ENCODE data around the gene CYP39A1.

Gene CYP39A1, protein sequence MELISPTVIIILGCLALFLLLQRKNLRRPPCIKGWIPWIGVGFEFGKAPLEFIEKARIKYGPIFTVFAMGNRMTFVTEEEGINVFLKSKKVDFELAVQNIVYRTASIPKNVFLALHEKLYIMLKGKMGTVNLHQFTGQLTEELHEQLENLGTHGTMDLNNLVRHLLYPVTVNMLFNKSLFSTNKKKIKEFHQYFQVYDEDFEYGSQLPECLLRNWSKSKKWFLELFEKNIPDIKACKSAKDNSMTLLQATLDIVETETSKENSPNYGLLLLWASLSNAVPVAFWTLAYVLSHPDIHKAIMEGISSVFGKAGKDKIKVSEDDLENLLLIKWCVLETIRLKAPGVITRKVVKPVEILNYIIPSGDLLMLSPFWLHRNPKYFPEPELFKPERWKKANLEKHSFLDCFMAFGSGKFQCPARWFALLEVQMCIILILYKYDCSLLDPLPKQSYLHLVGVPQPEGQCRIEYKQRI

DNA sequence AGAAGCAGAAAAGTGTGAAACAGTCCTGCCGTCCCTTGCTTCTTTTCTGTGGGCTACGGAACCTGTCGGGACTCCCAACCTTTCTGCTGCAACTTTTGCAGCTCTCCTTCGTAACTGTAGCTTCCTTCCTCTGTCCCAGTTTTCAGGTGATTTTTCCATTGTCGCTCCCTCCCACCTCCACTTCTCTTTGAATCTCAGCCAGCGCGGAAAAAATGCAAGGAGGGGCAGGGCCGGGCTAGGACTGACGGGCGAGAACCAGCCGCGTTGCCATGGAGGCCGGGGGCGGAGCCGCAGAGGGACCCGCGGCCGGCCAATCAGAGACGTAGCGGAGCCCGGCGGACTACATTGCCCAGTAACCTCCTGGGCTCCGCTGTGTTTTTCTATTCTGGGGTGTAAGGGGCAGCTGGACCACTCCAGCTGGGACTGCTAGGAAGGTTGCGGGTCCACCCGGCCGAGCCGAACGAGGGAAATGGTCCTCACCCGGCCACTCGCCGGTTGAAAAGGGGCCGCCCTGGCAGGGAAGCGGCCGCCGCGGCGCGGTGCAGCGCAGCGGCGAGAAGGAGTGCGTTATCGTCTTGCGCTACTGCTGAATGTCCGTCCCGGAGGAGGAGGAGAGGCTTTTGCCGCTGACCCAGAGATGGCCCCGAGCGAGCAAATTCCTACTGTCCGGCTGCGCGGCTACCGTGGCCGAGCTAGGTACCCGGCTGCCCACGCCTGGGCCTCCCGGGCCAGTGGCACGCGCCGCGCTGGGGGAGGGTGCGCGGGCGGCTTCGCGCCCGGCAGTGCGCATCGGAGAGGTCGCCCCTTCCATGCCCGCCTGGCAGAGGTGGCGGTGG is at the start of gene CYP39A1, which contains the start of gene SLC25A27:
CYP39A1 (minus strand) TSS at position 216 of the 836 bp plus-strand sequence. CDS start 236 bp downstream, outside the sequence.
SLC25A27 (plus strand) TSS at position 373 of the 836 bp plus-strand sequence; CDS start at position 591, 218 bp downstream.
- FAIRE-seq (no peak), DNase-seq (ENCODE audit: insufficient read length, low spot score) (peak; percentile 51)
- TF ChIP-seq, protein P1, sequence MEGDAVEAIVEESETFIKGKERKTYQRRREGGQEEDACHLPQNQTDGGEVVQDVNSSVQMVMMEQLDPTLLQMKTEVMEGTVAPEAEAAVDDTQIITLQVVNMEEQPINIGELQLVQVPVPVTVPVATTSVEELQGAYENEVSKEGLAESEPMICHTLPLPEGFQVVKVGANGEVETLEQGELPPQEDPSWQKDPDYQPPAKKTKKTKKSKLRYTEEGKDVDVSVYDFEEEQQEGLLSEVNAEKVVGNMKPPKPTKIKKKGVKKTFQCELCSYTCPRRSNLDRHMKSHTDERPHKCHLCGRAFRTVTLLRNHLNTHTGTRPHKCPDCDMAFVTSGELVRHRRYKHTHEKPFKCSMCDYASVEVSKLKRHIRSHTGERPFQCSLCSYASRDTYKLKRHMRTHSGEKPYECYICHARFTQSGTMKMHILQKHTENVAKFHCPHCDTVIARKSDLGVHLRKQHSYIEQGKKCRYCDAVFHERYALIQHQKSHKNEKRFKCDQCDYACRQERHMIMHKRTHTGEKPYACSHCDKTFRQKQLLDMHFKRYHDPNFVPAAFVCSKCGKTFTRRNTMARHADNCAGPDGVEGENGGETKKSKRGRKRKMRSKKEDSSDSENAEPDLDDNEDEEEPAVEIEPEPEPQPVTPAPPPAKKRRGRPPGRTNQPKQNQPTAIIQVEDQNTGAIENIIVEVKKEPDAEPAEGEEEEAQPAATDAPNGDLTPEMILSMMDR (IDR thresholded peaks at IDR 0.05; ENCODE audit: insufficient read depth, missing control alignments) = no peak

DNA sequence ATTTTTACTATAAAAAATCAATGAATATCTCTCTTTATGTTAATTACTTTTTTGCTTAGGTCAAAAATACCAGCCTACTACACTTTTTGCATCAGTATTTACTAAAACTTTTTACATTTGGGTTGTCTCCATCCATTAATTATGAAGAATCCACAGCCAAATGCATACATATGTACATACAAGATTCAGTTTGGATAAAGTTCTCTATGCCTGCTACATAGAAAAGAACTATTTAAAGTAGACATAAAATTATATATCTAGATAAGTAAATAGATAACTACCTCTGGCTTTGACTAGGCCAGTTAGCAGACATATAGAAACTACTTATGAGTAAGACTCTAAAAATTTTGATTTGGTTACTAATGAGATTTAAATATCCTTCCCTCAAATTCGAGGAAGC is 47.4 kb upstream of the CYP39A1 start:
- DNase-seq (ENCODE audit: insufficient read length, low spot score) (no peak), FAIRE-seq (no peak)
- TF ChIP-seq, protein P1 (IDR thresholded peaks at IDR 0.05; ENCODE audit: insufficient read depth, missing control alignments) = no peak

DNA sequence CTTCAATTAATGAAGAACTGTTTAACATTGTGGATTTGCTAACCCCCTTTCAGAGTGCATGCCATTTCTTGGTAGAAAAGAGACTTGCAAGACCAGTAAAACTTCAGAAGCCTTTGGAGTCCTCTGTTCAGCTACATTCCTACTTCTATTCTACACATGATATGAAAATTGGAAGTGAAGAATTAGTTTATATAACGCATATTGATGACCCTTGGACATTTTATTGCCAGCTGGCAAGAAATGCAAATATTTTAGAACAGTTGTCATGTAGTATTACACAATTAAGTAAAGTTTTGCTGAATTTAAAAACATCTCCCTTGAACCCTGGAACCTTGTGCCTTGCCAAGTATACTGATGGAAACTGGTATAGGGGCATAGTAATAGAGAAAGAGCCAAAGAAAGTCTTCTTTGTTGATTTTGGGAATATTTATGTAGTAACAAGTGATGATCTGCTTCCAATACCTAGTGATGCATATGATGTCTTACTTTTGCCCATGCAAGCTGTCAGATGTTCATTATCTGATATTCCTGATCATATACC is 38.4 kb upstream of the CYP39A1 start:
- DNase-seq (ENCODE audit: insufficient read length, low spot score) (no peak), FAIRE-seq (no peak)

DNA sequence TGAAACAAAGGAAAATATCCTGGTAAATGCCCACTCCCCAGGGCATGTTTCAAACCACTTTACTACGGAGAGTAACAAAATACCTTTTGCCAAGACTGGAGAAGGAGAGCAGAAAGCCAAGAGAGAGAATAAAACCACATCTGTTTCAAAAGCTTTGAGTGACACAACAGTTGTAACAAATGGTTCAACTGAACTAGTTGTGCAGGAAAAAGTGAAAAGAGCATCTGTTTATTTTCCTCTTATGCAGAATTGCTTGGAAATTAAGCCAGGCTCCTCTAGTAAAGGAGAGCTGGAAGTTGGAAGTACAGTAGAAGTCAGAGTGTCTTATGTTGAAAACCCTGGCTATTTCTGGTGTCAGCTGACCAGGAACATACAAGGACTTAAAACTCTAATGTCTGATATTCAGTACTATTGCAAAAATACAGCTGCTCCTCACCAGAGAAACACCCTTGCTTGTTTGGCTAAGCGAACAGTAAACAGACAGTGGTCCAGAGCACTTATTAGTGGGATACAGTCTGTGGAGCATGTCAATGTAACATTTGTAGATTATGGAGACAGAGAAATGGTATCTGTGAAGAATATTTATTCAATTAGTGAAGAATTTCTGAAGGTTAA is 37.6 kb upstream of the CYP39A1 start:
- no peak for FAIRE-seq
- TF ChIP-seq, protein P1 (IDR thresholded peaks at IDR 0.05; ENCODE audit: insufficient read depth, missing control alignments) = no peak

More for the DNA sequence above, 38.4 kb upstream of the CYP39A1 start:
- TF ChIP-seq, protein P1 (IDR thresholded peaks at IDR 0.05; ENCODE audit: insufficient read depth, missing control alignments) = no peak

DNA sequence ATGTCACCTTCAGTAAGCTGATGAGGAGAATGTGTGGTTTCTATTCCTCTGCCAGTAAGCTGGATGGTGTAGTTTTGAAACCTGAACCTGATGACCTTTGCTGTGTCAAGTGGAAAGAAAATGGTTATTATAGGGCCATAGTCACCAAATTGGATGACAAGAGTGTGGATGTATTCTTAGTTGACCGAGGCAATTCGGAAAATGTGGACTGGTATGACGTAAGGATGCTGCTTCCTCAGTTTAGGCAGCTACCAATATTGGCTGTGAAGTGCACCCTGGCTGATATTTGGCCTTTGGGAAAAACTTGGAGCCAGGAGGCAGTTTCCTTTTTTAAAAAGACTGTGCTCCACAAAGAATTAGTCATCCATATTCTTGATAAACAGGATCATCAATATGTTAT is 37.0 kb upstream of the CYP39A1 start:
- FAIRE-seq = no peak
- TF ChIP-seq, protein P1 (IDR thresholded peaks at IDR 0.05; ENCODE audit: insufficient read depth, missing control alignments) = no peak
- no peak for DNase-seq (ENCODE audit: insufficient read length, low spot score)

More for the DNA sequence above, 37.6 kb upstream of the CYP39A1 start:
- no peak for DNase-seq (ENCODE audit: insufficient read length, low spot score)

DNA sequence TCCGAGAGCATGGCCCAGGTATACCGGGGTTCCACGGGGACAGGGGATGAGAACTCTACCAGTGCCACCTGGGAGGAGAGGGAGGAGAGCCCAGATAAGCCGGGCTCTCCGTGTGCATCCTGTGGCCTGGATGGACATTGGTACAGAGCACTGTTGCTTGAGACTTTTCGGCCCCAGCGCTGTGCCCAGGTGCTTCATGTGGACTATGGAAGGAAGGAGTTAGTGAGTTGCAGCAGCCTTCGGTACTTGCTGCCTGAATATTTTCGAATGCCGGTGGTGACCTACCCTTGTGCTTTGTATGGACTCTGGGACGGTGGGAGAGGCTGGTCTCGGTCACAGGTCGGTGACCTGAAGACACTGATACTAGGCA is 36.3 kb upstream of the CYP39A1 start:
- no peak for DNase-seq (ENCODE audit: insufficient read length, low spot score)
- TF ChIP-seq, protein P1 (IDR thresholded peaks at IDR 0.05; ENCODE audit: insufficient read depth, missing control alignments) = no peak
- FAIRE-seq = no peak
